LNCAP (cell line): ENCODE results near the gene HPSE2.

ENCODE experiments used
- CTCF ChIP-seq: fragments of 450-650 bp; IDR thresholded peaks from 2 replicates; pipeline ENCODE4 v1.5.1; 2017; ENCODE audit warnings: mild to moderate bottlenecking

Gene HPSE2

GRCh38 chr10:98418665-98419468 is 816.8 kb downstream of the HPSE2 start:
- TF ChIP-seq CTCF, result no peak

- TF ChIP-seq CTCF, result no peak
Measured at GRCh38 chr10:98417973-98418664, 817.5 kb downstream of the HPSE2 start.

GRCh38 chr10:98417481-98417959 is 818.1 kb downstream of the HPSE2 start:
- no peak for TF ChIP-seq CTCF

GRCh38 chr10:98416606-98417388 is 818.9 kb downstream of the HPSE2 start:
- no peak for TF ChIP-seq CTCF

- TF ChIP-seq CTCF, result no peak
Measured at GRCh38 chr10:98415731-98416119, 819.9 kb downstream of the HPSE2 start.

GRCh38 chr10:98414932-98415730 is 820.5 kb downstream of the HPSE2 start, which contains the start of gene PYROXD2:
TSS of gene PYROXD2 (minus strand) at chr10:98415182. CDS start at chr10:98415135, 47 bp downstream.
- no peak for TF ChIP-seq CTCF

GRCh38 chr10:98414578-98414931 is 821.1 kb downstream of the HPSE2 start:
- no peak for TF ChIP-seq CTCF
